ENCODE data around the gene GGTLC1. TPM values are rescaled to one million over a fixed set of nuclear protein-coding genes. Genes with fewer than 3 reads are reported as not detected.
A peak's percentile ranks its signal among the peaks of the same experiment; 100 is the strongest.

GGTLC1 gene
- under 1 TPM in 1 of 3 donors, not detected in 2; 0.13 TPM for polyA plus RNA-seq (ENCODE audit: insufficient read length in 3 of 3)
- long read RNA-seq, donor 1, result 0 reads
- long read RNA-seq, donor 2, result 0 reads
- long read RNA-seq, donor 3, result 0 reads
- long read RNA-seq, donor 4, result 0 reads
- long read RNA-seq, donor 5, result 0 reads
- long read RNA-seq, donor 6, result 0 reads
- long read RNA-seq, donor 7, result 0 reads
- long read RNA-seq, donor 8, result 0 reads
- long read RNA-seq, donor 9, result 0 reads
- long read RNA-seq, donor 10, result 0 reads
- long read RNA-seq, donor 11, result 0 reads
- long read RNA-seq, donor 12, result 0 reads
- long read RNA-seq, donor 13, result 0 reads
- long read RNA-seq, donor 14, result 0 reads
- long read RNA-seq, donor 15, result 0 reads
- long read RNA-seq, donor 16, result 0 reads

DNA sequence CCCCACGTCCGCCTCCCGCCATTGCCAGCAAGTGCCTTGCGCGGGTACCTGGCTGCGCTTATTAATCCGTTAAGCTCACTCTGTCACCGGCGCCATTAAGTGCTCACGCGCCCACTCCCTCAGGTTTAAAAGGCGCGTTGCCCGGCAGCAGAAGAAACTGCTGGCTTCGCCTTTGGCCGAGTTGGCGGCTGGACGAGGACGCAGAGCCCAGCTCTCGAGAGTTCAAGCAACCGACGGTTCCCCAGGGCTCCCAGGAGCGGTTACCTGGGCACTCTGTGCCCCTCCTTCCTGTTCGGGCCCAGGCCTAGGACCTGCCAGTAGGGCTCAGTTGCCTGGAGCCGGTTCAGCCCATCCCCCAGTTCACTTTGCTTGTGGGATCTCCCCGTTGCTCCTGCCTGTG, at the start of gene GGTLC1:
GGTLC1 (minus strand) TSS at position 219 of the 400 bp plus-strand sequence. CDS start 2,168 bp downstream, outside the sequence.
- no peak for DNase-seq

DNA sequence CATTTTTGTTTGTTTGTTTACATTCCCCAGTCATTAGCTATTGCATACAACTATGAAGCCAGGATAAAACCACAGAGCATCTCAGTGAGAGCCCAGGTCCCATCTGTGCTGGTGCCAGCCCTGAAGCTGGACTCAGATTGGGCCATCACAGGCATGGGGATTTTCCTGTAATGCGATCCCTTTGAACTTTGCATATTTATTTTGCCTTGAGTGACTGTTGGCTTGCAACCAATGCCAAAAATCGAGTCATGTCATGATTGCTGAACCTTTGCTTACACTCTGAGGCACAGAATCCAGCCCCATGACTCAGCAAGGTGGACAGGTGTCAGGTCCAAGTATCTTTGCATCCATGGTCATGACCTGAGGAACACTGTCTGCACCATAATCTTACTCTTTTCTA, 46.2 kb upstream of the GGTLC1 start:
- no peak for DNase-seq

DNA sequence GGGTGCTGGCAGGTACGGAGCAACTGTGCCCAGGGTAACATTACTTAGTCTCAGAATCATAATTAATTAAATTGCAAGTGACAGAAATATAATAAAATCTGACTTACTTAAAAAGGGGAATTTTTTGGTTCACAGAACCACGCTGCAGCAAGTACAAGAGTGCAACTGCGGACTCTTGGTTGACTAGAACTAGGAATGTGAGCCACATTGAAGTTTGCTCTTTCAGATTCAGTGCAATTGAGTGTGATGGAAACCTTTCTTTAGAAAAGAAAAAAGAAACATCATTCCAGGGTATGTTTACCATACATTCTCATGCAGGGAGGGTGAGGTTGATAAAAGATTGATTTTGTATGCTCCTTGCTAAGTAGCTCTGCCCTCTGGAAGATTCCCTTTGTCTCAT, 45.0 kb upstream of the GGTLC1 start:
- DNase-seq, result no peak

DNA sequence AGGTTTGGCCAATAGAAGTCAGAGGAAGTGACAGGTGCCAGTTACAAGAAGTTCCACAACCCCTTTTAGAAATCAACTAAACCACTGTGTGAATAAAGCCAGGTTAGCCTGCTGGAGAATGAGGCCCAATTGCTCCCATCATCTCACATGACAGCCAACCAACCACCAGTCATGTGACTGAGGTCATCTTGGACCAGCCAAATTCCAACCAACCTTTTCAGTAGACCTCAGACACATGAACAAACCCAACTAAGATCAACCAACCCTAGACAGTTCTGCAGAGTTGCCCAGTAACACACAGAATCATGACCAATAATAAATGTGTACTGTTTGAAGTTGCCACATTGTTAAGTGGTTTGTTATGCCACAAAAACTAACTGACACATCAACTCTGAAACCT, 44.6 kb upstream of the GGTLC1 start:
- no peak for DNase-seq

DNA sequence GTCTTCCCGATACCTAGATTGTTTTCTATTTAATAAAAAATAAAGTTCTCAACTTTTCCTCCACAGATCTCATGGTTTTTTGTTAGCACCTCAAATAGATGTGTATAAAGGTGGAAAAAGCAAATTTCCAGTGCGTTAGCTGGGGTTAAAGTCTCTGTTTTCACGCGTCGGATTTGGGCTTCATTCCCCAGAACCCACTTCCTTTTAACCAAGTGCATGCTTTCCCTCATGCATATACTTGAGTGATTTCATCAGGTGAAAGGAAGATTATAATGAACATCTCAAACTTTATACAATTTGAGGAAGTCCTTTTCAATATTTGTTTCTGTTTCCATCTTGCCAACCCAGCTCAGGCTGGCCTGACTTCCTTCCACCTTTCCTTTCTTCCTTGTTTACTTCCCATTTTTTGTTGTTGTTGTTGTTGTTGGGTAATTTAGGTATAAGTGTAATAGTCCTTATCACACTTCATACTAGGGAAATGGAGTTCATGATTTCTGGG, 43.9 kb upstream of the GGTLC1 start:
- DNase-seq, result no peak

DNA sequence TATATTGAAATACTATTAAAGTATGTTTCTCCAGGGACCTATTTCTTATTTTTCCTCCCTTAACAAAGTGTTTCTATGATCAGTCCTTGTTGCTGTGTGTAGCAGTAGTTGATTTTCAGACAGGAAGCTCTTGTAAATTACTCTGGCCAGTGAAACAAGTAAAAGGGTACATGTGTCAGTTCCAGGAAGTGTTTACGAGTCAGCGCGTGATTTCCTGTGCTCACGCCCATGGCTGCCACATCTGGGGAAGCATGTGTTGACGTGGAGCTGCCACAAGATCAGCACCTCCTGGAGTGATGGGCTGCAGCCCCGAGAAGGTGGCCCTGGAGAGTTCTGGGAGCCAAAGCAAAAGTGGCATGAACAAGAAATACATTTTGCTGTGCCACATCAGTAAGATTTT, 38.6 kb upstream of the GGTLC1 start:
- DNase-seq, result no peak

DNA sequence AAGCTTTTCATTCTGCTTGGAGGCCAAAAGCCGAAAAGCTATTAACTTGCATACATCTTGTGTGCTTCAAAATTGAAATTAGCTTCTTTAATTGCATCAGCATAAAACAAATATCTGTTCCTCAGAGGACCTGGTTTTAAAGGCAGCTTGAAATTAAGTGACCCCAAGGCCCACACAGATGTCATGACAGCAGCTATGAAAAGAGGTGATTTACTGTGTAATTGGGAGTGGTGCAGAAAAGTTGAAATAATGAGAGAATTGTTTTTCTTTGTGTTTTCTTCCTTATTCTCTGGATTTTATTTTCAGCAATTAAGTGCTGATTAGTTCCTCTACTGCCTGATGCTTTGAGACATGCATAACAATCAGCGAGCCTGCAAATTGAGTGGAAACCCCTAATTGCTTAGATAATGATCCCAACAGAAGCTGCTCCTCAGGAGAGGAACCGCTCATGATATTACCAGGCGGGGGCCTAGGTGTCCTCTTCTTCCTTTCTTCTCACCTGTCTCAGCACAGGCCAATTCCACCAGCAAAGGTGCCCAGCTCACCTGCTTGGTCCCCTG, 34.1 kb upstream of the GGTLC1 start:
- DNase-seq, result no peak

DNA sequence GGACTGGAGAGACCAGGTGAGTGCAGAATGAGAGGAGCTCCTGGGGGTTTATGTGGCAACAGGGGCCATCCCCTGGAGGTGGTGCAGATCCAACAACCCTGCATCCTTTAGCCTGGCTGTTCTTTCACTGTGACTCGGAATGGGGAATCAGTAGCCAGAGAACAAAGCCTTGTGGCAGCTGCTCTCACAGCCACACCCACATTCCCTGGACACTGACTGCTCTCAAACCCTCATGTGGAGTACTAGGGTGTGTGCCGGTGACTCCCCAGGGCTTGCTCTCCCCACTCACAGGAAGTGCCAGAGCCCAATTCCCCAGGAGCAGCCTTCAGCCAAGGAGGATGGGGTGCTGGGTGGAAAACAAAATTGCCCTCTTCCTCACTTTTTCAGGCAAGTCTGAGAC, 30.2 kb upstream of the GGTLC1 start:
- no peak for DNase-seq

DNA sequence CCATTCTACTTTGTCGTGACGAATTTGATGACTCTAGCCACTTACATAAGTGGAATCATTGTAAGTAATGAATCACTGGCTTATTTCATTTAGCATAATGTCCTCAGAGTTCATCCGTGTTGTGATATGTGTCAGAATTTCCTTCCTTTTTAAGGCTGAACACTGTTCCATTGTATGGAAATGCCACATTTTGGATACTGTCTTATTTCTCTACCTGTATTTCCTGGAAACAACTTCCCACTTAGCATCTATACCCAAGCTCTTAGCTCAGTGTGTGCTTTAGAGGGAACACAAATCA, 28.8 kb upstream of the GGTLC1 start:
- DNase-seq, result no peak

DNA sequence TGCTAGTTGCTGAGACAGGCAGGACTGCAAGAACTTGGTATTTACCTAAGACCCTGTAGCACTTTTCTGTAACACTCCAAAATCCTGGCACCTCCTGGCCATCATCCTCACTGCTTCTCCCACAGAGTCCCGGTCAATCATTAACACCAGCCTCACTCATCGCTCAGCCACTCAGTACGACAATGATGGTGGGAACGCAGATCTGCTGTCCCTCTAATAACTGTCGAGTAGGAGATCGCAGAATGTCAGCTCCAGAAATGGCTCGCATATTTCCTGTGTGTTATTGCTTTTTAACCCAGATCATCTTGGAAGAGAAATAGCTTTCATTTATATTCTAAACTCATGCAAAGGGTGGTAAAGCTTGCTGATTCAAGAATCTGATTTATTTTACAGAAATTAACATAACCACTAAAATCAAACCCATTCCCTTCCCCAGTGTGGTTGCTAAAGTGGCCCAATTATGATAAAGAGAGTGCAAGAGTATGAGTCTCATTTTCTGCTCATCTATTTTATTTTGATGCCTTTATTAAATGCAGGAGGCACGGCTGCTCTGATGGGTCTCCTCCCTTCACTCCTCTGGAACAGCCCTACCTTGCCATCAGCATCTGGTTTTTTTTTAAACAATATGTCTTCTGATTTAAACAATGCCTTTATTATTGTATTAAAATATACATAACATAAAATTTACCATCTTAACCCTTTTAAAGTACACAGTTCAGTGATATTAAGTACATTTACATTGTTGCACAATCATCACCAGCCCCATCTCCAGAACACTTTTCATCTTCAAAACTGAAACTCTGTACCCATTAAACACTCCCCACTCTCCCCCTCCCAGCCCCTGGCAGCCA, 28.3 kb upstream of the GGTLC1 start:
- no peak for DNase-seq

DNA sequence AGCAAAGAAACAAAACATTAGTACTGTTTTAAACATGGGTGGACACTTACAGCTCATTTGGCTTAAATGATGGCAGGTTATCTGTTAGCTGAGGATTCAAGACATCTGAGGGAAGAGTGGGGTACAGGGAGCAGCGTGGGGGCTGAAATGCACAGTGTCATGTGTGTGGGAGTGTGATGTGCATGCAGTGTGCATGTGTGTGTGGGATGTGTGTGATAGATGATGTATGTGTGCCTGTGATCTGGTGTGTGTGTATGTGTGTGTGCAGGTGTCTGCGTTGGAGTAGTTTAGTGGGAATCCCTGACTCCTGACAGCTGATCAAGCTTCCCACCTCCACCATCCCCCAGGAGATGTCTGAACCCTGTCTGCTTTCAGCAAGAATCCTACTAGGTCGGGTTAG, 25.4 kb upstream of the GGTLC1 start:
- DNase-seq, result no peak

DNA sequence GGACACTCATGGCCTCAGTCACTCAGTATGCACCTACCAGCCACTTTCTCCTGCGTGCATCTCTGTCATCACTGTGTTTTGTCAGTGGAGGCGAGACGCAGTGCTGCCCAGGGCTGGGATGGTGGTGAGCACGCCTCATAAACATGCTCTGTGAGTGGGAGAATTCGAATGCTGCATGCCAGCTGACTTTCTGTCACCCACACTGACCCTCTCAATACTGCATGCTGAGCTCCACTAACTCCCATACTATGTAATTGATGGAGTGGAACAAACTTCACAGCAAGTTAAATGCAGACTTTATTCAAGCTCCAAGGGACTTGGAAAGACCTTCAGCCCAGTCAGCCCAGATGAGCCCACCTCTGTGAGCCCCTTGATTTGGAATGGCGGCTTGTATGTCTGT, 22.7 kb upstream of the GGTLC1 start:
- DNase-seq, result peak; percentile 69

DNA sequence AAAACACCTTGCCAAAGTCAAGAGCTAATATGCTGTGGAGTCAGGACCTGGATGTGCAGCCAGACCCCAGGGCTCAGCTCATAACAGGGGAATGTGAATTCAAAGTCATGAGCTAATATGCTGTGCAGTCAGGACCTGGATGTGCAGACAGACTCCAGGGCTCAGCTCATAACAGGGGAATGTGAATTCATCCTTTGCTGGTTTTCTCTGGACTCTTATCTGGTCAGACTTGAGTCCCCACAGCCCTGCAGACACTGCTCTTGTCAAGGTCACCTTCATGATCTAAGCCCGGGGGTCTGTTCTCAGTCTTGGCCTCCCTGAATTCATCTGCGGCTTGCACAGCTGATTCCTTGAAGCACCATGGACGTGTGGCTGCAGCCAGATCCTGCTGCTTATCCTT, 19.2 kb upstream of the GGTLC1 start:
- DNase-seq, result no peak

DNA sequence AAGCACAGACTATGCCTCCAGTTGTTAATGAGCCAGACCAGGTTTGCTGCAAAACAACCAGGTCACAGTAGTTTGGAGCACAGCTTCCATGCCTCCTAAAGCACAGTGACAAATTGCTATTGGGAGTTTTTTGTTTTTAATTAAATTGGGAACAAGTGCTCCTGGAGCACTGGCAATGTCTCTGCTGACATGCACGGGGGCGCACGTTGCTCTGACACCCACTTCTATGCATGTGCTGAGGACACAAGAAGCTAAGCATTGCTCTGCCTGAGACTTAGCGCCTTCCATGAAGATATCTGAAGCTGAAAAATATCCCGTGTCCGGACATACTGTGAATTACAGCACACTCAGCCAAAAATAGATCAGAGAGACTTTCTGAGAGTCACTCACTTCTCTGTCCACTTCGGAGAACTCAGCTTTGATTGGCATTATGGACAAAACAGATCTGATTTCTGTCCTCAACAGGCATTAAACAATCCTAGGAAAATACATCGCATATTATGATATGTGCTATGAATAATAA, 18.6 kb upstream of the GGTLC1 start:
- no peak for DNase-seq

DNA sequence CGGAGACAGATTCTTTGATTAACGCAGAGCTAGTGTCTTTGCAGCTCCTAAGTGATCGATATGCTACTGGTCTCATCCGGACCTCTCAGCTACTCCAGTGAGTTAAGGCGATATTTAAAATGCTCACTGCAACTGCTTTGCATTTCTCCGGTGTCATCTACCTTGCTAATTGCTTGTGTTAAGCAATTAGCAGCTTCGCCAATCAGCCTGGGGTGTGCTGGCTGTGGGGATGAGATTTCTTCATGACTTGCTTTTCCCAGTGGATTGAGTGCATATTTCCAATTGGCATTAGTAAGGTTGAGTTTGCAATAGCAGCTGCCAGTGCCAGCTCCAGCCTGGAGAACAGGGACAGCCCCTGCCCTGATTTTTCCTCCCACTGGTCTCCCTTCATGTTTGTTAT, 18.0 kb upstream of the GGTLC1 start:
- DNase-seq, result no peak

DNA sequence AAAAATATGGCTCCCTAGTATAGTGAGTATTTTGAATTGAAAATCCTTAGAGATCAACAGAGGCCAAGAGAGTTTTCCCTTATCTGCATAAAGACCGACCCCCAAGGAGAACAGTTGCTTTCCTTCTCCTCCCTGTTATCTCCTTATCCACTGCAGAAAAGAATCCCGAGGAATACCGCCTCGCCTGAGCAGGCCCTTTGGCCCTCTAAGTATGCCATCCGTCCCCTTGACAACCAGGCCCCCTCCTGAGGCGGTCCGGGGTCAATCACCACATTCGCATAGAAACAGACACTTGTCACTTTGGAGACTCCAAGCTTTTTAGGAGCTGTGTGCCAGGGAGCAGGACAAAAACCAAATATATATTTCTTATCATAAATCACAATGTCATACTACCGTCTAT, 15.9 kb upstream of the GGTLC1 start:
- no peak for DNase-seq

DNA sequence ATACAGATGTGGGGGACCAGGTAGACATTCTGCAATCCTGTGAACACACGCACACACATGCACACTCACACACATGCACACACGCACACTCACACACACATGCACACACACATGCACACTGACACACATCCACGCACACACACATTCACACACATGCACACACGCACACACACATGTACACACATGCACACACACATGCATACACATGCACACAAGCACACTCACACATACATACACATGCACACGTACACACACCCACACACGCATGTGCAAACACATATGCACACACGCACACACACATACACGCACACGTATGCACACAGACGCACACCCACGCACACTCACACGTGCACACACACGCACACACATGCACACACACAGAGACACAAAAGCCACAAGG, 14.3 kb upstream of the GGTLC1 start:
- no peak for DNase-seq

DNA sequence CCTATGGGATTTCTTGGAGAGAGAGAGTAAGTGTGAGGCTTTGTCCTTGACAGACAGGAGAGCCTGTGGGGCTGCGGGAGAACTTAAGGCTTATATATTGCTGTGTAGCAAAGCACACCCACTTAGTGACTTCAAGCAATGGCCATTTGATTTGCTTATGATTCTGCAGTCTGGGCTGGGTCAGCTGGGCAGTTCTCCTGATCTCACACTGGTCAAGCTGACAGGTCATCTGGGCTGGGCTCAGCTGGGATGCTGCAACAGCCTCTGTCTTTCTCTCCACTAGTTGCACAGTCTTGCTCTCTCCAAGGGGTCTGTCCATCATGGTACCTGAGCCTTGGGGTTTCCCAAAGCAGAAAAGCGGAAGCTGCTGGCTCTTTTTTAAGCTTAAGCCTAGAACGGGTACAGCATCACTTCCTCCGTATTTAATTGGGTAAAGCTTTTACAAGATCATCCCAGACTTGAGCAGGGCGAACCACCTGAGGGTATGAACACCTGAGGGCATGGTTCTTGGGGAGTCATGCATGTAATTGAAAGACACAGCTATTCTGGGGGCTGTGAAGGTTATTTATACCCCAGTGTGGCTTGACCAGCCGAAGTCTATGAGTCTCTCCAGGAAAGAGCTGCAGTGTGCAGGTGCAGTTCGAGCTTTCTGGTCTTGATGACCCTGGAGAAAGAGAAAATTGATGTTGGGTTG, 13.3 kb upstream of the GGTLC1 start:
- DNase-seq, result no peak

DNA sequence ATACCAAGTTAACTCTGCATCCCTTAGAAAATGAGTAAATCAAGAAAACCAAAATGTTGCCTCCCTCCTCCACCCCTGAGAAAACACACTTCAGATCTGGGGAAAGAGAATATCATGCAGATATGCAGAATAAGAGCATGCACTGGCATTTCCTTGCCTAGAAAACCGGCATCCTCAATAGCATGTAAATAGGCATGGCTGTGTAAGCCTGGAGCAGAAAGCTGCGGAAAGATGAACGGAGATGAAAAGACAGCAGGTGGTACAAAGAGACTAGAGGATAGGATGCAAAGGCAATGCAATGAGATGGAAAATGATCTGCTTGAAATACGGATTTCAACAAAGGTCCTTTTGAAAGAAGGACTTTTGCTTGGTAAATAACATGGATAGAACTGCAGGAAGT, 10.3 kb upstream of the GGTLC1 start:
- no peak for DNase-seq

DNA sequence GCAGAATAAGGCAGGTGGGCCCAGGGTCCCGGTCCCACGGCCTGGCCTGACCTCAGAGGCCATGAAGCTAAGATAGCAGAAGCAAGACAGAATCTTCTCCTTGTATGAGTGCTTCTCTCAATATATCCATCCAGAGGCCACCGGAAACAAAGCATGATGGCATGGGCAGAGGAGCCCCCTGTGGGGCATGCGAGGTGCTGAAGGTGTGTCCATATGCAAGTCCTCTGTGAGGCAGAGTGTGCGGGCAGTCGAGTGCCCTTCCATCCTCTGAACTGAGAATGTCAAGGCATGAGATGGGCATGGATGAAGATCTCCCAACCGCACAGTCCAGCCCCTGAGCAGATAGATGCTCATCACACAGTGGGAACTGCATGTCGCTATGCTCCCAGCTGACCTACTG, 9.8 kb upstream of the GGTLC1 start:
- DNase-seq, result no peak

DNA sequence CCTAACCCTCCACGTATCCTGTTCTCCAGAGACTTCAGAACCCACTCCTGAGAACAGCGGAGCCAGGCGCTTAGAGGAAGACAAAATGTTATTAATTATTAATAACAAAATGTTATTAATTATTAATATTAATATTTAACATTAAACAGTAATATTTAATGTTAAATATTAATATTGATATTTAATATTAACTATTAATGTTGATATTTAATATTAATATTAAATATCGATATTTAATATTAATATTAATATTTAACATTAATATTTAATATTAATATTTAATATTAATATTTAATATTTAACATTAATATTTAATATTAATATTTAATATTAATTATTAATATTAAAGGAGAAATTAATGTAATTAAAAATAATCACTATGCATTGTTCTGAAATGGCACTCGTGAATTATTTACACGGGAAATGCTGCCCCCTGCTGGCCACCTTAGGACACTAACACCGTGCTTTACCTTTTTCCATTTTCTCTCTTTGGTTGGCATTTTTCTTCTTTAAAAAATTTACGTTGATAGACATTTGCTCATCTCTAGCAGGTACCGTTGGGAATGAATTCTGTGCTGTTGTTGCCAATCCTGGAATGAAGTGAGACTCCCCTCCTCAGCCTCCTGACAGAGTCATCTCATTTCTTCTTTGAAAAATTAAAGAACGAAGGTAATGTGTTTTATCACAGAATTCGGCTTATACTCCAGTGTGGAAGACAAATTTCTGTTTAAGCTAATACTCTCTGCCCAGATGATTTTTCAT, 7.5 kb upstream of the GGTLC1 start:
- peak; percentile 36 for DNase-seq
